Activated CD8-positive, alpha-beta memory T cell treated with anti-CD3 and anti-CD28 coated beads, Interleukin-2, amount 50 U/mL, for 1 hour (primary cell): ENCODE results near the gene VEGFD.
A peak's percentile ranks its signal among the peaks of the same experiment; 100 is the strongest.

Experiments
- DNase-seq: peaks from one replicate; pipeline ENCODE4 v3.0.0-alpha.2; 2020; ENCODE audit errors: extremely low read depth

VEGFD gene

GRCh38 chrX:15359701-15360100, 24.5 kb downstream of the VEGFD start:
- no peak for DNase-seq

- no peak for DNase-seq
Measured at GRCh38 chrX:15358533-15358932, 25.7 kb downstream of the VEGFD start.

GRCh38 chrX:15356444-15356843, 27.8 kb downstream of the VEGFD start:
- no peak for DNase-seq

- DNase-seq: no peak
Measured at GRCh38 chrX:15350329-15350996, 33.8 kb downstream of the VEGFD start.

GRCh38 chrX:15349046-15349445, 35.2 kb downstream of the VEGFD start:
- no peak for DNase-seq

GRCh38 chrX:15345976-15346375, 38.2 kb downstream of the VEGFD start:
- DNase-seq: no peak

- no peak for DNase-seq
Measured at GRCh38 chrX:15344106-15344505, 40.1 kb downstream of the VEGFD start.

GRCh38 chrX:15343075-15343476, 41.1 kb downstream of the VEGFD start:
- no peak for DNase-seq

- DNase-seq: no peak
Measured at GRCh38 chrX:15340867-15341266, 43.3 kb downstream of the VEGFD start.

- peak; percentile 38 for DNase-seq
Measured at GRCh38 chrX:15336023-15336413, 48.2 kb downstream of the VEGFD start.

- peak; percentile 71 for DNase-seq
Measured at GRCh38 chrX:15335135-15336022, 48.8 kb downstream of the VEGFD start, which contains the start of gene PIGA. PIGA (minus strand) TSS chrX:15335523; CDS start chrX:15331930, 3,593 bp downstream.

GRCh38 chrX:15334561-15334960, 49.7 kb downstream of the VEGFD start:
- DNase-seq: no peak

GRCh38 chrX:15328821-15329220, 55.4 kb downstream of the VEGFD start:
- DNase-seq: no peak

- no peak for DNase-seq
Measured at GRCh38 chrX:15328131-15328530, 56.1 kb downstream of the VEGFD start.

GRCh38 chrX:15322472-15322871, 61.7 kb downstream of the VEGFD start:
- DNase-seq: no peak

GRCh38 chrX:15322072-15322471, 62.1 kb downstream of the VEGFD start:
- no peak for DNase-seq

- DNase-seq: no peak
Measured at GRCh38 chrX:15321447-15321846, 62.8 kb downstream of the VEGFD start.

GRCh38 chrX:15320297-15320696, 63.9 kb downstream of the VEGFD start:
- no peak for DNase-seq

- no peak for DNase-seq
Measured at GRCh38 chrX:15319075-15319474, 65.1 kb downstream of the VEGFD start.

GRCh38 chrX:15315509-15315908, 68.7 kb downstream of the VEGFD start, which contains the start of gene ASB11:
ASB11 (minus strand) TSS chrX:15315640; CDS start chrX:15315605, 35 bp downstream.
- DNase-seq: no peak

- DNase-seq: no peak
Measured at GRCh38 chrX:15314472-15314871, 69.7 kb downstream of the VEGFD start.

- no peak for DNase-seq
Measured at GRCh38 chrX:15311119-15311518, 73.1 kb downstream of the VEGFD start.

- DNase-seq: no peak
Measured at GRCh38 chrX:15310117-15310516, 74.1 kb downstream of the VEGFD start.
